ENCODE data around the gene CELSR1.

CELSR1 gene

GRCh38 chr22:46442217-46442853, 95.1 kb downstream of the CELSR1 start:
- no peak for DNase-seq (ENCODE audit: low read depth)

- DNase-seq (ENCODE audit: low read depth) = no peak
Measured at GRCh38 chr22:46439576-46440465, 97.6 kb downstream of the CELSR1 start.

GRCh38 chr22:46439111-46439510, 98.3 kb downstream of the CELSR1 start:
- no peak for DNase-seq (ENCODE audit: low read depth)

GRCh38 chr22:46437671-46438440, 99.6 kb downstream of the CELSR1 start:
- no peak for DNase-seq (ENCODE audit: low read depth)

- no peak for DNase-seq (ENCODE audit: low read depth)
Measured at GRCh38 chr22:46436595-46437175, 100.7 kb downstream of the CELSR1 start.

- no peak for DNase-seq (ENCODE audit: low read depth)
Measured at GRCh38 chr22:46433318-46433717, 104.1 kb downstream of the CELSR1 start.

- peak; percentile 6 for DNase-seq (ENCODE audit: low read depth)
Measured at GRCh38 chr22:46432164-46433068, 105.0 kb downstream of the CELSR1 start.

GRCh38 chr22:46430961-46431838, 106.2 kb downstream of the CELSR1 start:
- DNase-seq (ENCODE audit: low read depth) = no peak

GRCh38 chr22:46429325-46429853, 108.0 kb downstream of the CELSR1 start:
- no peak for DNase-seq (ENCODE audit: low read depth)

- no peak for DNase-seq (ENCODE audit: low read depth)
Measured at GRCh38 chr22:46428602-46429324, 108.7 kb downstream of the CELSR1 start.

GRCh38 chr22:46428171-46428570, 109.2 kb downstream of the CELSR1 start:
- no peak for DNase-seq (ENCODE audit: low read depth)

- no peak for DNase-seq (ENCODE audit: low read depth)
Measured at GRCh38 chr22:46425016-46425415, 112.4 kb downstream of the CELSR1 start.

GRCh38 chr22:46424496-46424895, 112.9 kb downstream of the CELSR1 start:
- no peak for DNase-seq (ENCODE audit: low read depth)

GRCh38 chr22:46422896-46423295, 114.5 kb downstream of the CELSR1 start:
- DNase-seq (ENCODE audit: low read depth) = no peak

GRCh38 chr22:46421267-46421666, 116.2 kb downstream of the CELSR1 start:
- no peak for DNase-seq (ENCODE audit: low read depth)

- no peak for DNase-seq (ENCODE audit: low read depth)
Measured at GRCh38 chr22:46419754-46420571, 117.5 kb downstream of the CELSR1 start.

- no peak for DNase-seq (ENCODE audit: low read depth)
Measured at GRCh38 chr22:46418827-46419226, 118.6 kb downstream of the CELSR1 start.

GRCh38 chr22:46417769-46418168, 119.7 kb downstream of the CELSR1 start:
- no peak for DNase-seq (ENCODE audit: low read depth)

Data from activated T-cell treated with anti-CD3 and anti-CD28 coated beads for 24 hours (primary cell).